Measurements from ENCODE around the gene CHRNB1. TPM values are rescaled to one million over a fixed set of nuclear protein-coding genes. Genes with fewer than 3 reads are reported as not detected.

Gene CHRNB1
- total and polyA plus RNA-seq, 12 donors, result 18.7 to 56.3 (median 36.9) TPM

- no peak within 1 kb of the TSS for H3K27ac ChIP-seq
Observed at GRCh38 chr17:7428557-7428956, 16.3 kb upstream of the CHRNB1 start, which contains the start of gene SPEM3. Gene SPEM3, plus strand, starts transcription at chr17:7428857. Its CDS starts 46 bp downstream, at chr17:7428903.

GRCh38 chr17:7429722-7430121 lies 15.1 kb upstream of the CHRNB1 start:
- H3K36me3 ChIP-seq (replicated peaks in 1 of 2), result no peaks in the 10 kb centered on the region
- no peaks in the 10 kb centered on the region for H3K27me3 ChIP-seq
- peaks cover under 1 to 2% of the 10 kb centered on the region in 2 donors for H3K4me1 ChIP-seq (replicated peaks in 1 of 2)
- H3K27ac ChIP-seq, result no peak overlapping the region
- intact Hi-C loops (cut with DNase I), result loop anchor here in 1 of 2 donors (5.0 kb wide), 1 partner anchor 72 kb away; the partner anchor contains the start of gene TMEM95
- no peaks in the 10 kb centered on the region for H3K9me3 ChIP-seq (replicated peaks in 1 of 3)
- H3K4me3 ChIP-seq, result no peak overlapping the region
- no peak for DNase-seq
- TF ChIP-seq POLR2A (IDR thresholded peaks at IDR 0.05) (no peak), CTCF (IDR thresholded peaks at IDR 0.05) (no peak)
- WGBS, 4 donors, result 90 to 94% (median 92%) methylated on average over 10 of the region's 10 CpGs

More at GRCh38 chr17:7428557-7428956, 16.3 kb upstream of the CHRNB1 start, which contains the start of gene SPEM3:
- Histone ChIP-seq H3K36me3 (replicated peaks in 1 of 2) (no peaks in the 10 kb centered on the region), H3K4me3 (no peak within 1 kb of the TSS), H3K27me3 (no peaks in the 10 kb centered on the region), H3K9me3 (replicated peaks in 1 of 3) (no peaks in the 10 kb centered on the region), H3K4me1 (replicated peaks in 1 of 2) (no peaks in the 10 kb centered on the region)
- intact Hi-C loops (cut with DNase I), result no loop called here
- WGBS, 4 donors, result 51 to 60% (median 57%) methylated on average over 5 of the region's 5 CpGs
- TF ChIP-seq CTCF (IDR thresholded peaks at IDR 0.05), result no peak
- no peak for TF ChIP-seq POLR2A (IDR thresholded peaks at IDR 0.05)
- DNase-seq, result no peak

GRCh38 chr17:7431231-7431630 lies 13.6 kb upstream of the CHRNB1 start:
- Histone ChIP-seq H3K9me3 (replicated peaks in 1 of 3) (no peaks in the 10 kb centered on the region), H3K36me3 (replicated peaks in 1 of 2) (no peaks in the 10 kb centered on the region), H3K4me1 (replicated peaks in 1 of 2) (peaks cover 7 to 13% of the 10 kb centered on the region in 2 donors), H3K27me3 (no peaks in the 10 kb centered on the region), H3K27ac (no peak overlapping the region), H3K4me3 (no peak overlapping the region)
- WGBS, 4 donors, result 83 to 92% (median 86%) methylated on average over 1 of the region's 1 CpG
- no peak for TF ChIP-seq POLR2A (IDR thresholded peaks at IDR 0.05)
- TF ChIP-seq CTCF (IDR thresholded peaks at IDR 0.05), result no peak
- intact Hi-C loops (cut with DNase I), result loop anchor here in 1 of 2 donors (5.0 kb wide), 1 partner anchor 74 kb away; the partner anchor contains the start of gene TMEM95
- no peak for DNase-seq

DNA sequence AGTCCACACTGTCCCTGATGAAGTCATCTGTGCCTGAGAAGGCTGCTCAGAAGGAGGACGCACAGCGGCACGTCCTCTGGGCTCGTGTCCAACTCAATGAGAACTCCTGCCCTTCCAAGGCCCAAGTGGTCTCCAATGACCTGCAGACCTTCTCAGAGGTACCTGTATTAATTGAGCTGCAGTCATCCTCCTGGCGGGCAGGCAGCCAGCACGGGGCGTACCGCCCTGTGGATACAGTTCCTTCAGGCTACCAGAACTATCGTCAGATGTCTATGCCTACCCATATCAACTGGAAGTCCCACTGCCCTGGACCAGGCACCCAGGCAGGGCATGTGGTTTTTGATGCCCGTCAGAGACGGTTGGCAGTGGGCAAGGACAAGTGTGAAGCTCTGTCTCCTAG lies 12.6 kb upstream of the CHRNB1 start:
- DNase-seq, result no peak
- TF ChIP-seq CTCF (IDR thresholded peaks at IDR 0.05), result no peak
- TF ChIP-seq POLR2A (IDR thresholded peaks at IDR 0.05), result no peak
- WGBS, 4 donors, result 83 to 91% (median 90%) methylated on average over 10 to 11 of the region's 11 CpGs
- Histone ChIP-seq H3K36me3 (replicated peaks in 1 of 2) (no peaks in the 10 kb centered on the region), H3K27me3 (no peaks in the 10 kb centered on the region), H3K27ac (no peak overlapping the region), H3K4me3 (no peak overlapping the region), H3K9me3 (replicated peaks in 1 of 3) (no peaks in the 10 kb centered on the region), H3K4me1 (replicated peaks in 1 of 2) (peaks cover 17 to 23% of the 10 kb centered on the region in 2 donors)
- intact Hi-C loops (cut with DNase I), result loop anchor here in 1 of 2 donors (5.0 kb wide), 1 partner anchor 75 kb away; the partner anchor contains the start of gene TMEM95

All from adrenal gland (tissue), 12 donors.